Measurements from ENCODE around the gene SPAG16. TPM values are rescaled to one million over a fixed set of nuclear protein-coding genes. Genes with fewer than 3 reads are reported as not detected.
A peak's percentile ranks its signal among the peaks of the same experiment; 100 is the strongest.

Gene SPAG16
- total RNA-seq, 1 experiment from 2014 or later, result 17.3 TPM

GRCh38 chr2:214006601-214007000, 722.3 kb downstream of the SPAG16 start:
- H3K9me3 Mint-ChIP-seq, result peaks cover 4 to 6% of the 10 kb centered on the region in 2 experiments; a peak in 4 of 5 replicates

More at GRCh38 chr2:214006601-214007000, 722.3 kb downstream of the SPAG16 start:
- Histone ChIP-seq H3K4me1 (ENCODE audit: insufficient read depth, low read length) (no peaks in the 10 kb centered on the region), H3K23me2 (ENCODE audit: insufficient read length, low read depth, low read length, poor library complexity, severe bottlenecking) (no peaks in the 10 kb centered on the region), H3K4me2 (ENCODE audit: insufficient read depth, insufficient read length, low read length) (no peak overlapping the region), H3K56ac (ENCODE audit: insufficient read length, low read depth, low read length) (no peak overlapping the region), H2BK5ac (ENCODE audit: insufficient read length, low read length) (no peak overlapping the region), H3K18ac (ENCODE audit: insufficient read length, low read depth, low read length) (no peak overlapping the region), H3K27me3 (ENCODE audit: insufficient read depth, low read length) (no peaks in the 10 kb centered on the region), H2BK12ac (ENCODE audit: insufficient read length, low read depth, low read length) (no peak overlapping the region), H2AFZ (ENCODE audit: low read length) (no peak overlapping the region), H3K27ac (ENCODE audit: insufficient read length, low read depth, low read length) (no peak overlapping the region), H3K14ac (ENCODE audit: insufficient read depth, low read length) (no peak overlapping the region), H3K9ac (ENCODE audit: extremely low read depth, insufficient read length, low read length) (no peak overlapping the region), H4K20me1 (ENCODE audit: control insufficient read depth, insufficient read depth, insufficient read length) (no peaks in the 10 kb centered on the region), H2AK5ac (ENCODE audit: insufficient read length, low read length) (no peak overlapping the region), H3T11ph (ENCODE audit: low read length) (no peak overlapping the region), H4K91ac (ENCODE audit: insufficient read length, low read depth, low read length) (no peak overlapping the region), H3K79me1 (ENCODE audit: insufficient read depth, low read depth, low read length, poor library complexity, severe bottlenecking) (no peaks in the 10 kb centered on the region), H4K8ac (replicated peaks; ENCODE audit: insufficient read length, low read depth, low read length) (no peak overlapping the region), H2BK20ac (ENCODE audit: low read depth, low read length, poor library complexity, severe bottlenecking) (no peak overlapping the region), H3K9me3 (ENCODE audit: control insufficient read depth, low read depth, low read length) (no peaks in the 10 kb centered on the region), H3K23ac (ENCODE audit: insufficient read length, low read depth, low read length) (no peak overlapping the region), H2BK120ac (ENCODE audit: low read depth, low read length, poor library complexity, severe bottlenecking) (no peak overlapping the region), H3K79me2 (ENCODE audit: insufficient read depth, low read length) (no peaks in the 10 kb centered on the region), H4K5ac (ENCODE audit: insufficient read length, low read depth, low read length) (no peak overlapping the region), H3K4ac (ENCODE audit: low read depth, low read length) (no peak overlapping the region), H2BK15ac (ENCODE audit: low read depth, low read length) (peak overlapping the region; percentile 75; the same call in 1 of the 2 replicates)
- H3K27ac Mint-ChIP-seq, result no peak overlapping the region
- WGBS (ENCODE audit: extremely low coverage, insufficient read length, low lambda C conversion rate), result no CpG with 5 or more reads among the region's 2 CpGs
- H3K4me1 Mint-ChIP-seq, result peaks cover 11 to 12% of the 10 kb centered on the region in 2 experiments
- TF ChIP-seq CTCF (conservative IDR thresholded peaks at IDR 0.05), result no peak
- no peak overlapping the region for H3K4me3 Mint-ChIP-seq
- peaks cover 0 to 7% (median 4%) of the 10 kb centered on the region in 3 experiments; a peak in 2 of 7 replicates for H3K36me3 Mint-ChIP-seq (ENCODE audit: insufficient read depth in 1 of 3, low read depth in 3 of 3)
- H3K27me3 Mint-ChIP-seq (ENCODE audit: low read depth), result no peaks in the 10 kb centered on the region
- DNase-seq, result no peak

All from H9 (cell line).